Activated naive CD8-positive, alpha-beta T cell treated with anti-CD3 and anti-CD28 coated beads for 36 hours (primary cell): Measurements from ENCODE around the gene HTR2B. TPM values are rescaled to one million over a fixed set of nuclear protein-coding genes. Genes with fewer than 3 reads are reported as not detected.
"Not testable (repeated sequence)": the region's sequence is repeated elsewhere in the genome, so short reads cannot be mapped to it uniquely, and the experiment has no call there.

Experiments used
- DNase-seq: peaks from one replicate; pipeline ENCODE4 v3.0.0; 2021
- H3K27ac Mint-ChIP-seq: one replicate; pipeline ENCODE4 v1.8.0; 2022; ENCODE audit warnings: mild to moderate bottlenecking, moderate library complexity, mixed read lengths
- H3K27me3 Mint-ChIP-seq: one replicate; pipeline ENCODE4 v1.8.0; 2022; ENCODE audit warnings: mild to moderate bottlenecking, mixed read lengths
- H3K36me3 Mint-ChIP-seq: one replicate; pipeline ENCODE4 v1.8.0; 2021; ENCODE audit warnings: mild to moderate bottlenecking, mixed read lengths
- H3K4me1 Mint-ChIP-seq: one replicate; pipeline ENCODE4 v1.8.0; 2021; ENCODE audit warnings: mixed read lengths
- H3K4me3 Mint-ChIP-seq: one replicate; pipeline ENCODE4 v1.8.0; 2022; ENCODE audit warnings: mild to moderate bottlenecking, moderate library complexity, mixed read lengths
- H3K9me3 Mint-ChIP-seq: one replicate; pipeline ENCODE4 v1.8.0; 2022; ENCODE audit warnings: mixed read lengths
- total RNA-seq, 2 experiments: library from RNA; stranded (reverse); gene quantifications; one replicate each; pipeline ENCODE4 v1.2.3, GENCODE V29; 2021

HTR2B gene
- total RNA-seq, 2 experiments from 2014 or later: not detected

GRCh38 chr2:231118614-231118942 is 6.3 kb downstream of the HTR2B start:
- no peak overlapping the region for H3K27ac Mint-ChIP-seq

DNA sequence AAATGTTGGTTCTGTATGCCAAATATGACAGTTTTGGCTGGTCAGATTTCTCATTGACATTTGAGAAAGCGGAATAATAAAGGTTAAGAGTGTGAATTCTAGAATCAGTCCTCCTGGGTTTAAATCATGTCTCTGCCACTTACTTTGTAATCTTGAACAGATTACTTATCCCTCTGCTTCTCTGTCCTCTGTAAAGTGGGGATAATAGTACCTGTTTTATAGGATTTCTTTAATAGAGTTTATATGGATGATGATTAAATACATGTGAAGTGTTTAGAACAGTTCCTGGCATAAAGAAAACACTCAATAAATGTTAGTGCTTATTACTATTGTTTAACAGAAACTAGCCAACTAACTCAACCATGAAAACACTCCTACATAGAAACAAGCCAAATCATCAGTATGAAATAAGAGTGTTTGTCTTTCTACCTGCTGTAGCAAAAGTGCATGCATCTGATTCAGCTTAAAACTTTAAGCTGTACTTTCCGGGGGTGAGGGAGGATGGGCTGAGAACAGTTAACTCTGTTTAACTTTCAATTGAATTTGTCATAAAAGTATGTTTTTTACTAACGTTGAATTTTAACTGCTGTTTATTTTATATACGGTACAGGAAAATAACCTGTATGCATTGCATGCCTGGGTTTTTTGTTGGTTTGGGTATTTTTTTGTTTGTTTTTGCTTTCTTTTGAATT is 6.8 kb downstream of the HTR2B start:
- H3K4me1 Mint-ChIP-seq: peaks cover under 1% of the 10 kb centered on the region
- no peaks in the 10 kb centered on the region for H3K9me3 Mint-ChIP-seq
- H3K36me3 Mint-ChIP-seq: peaks cover 10% of the 10 kb centered on the region
- H3K4me3 Mint-ChIP-seq: no peak overlapping the region
- DNase-seq: no peak
- H3K27ac Mint-ChIP-seq: no peak overlapping the region
- H3K27me3 Mint-ChIP-seq: no peaks in the 10 kb centered on the region

More at GRCh38 chr2:231118614-231118942, 6.3 kb downstream of the HTR2B start:
- peaks cover 10% of the 10 kb centered on the region for H3K36me3 Mint-ChIP-seq
- H3K4me1 Mint-ChIP-seq: peaks cover 5% of the 10 kb centered on the region
- H3K27me3 Mint-ChIP-seq: no peaks in the 10 kb centered on the region
- H3K9me3 Mint-ChIP-seq: no peaks in the 10 kb centered on the region
- H3K4me3 Mint-ChIP-seq: no peak overlapping the region
- DNase-seq: no peak

- Mint-ChIP-seq H3K27me3 (no peaks in the 10 kb centered on the region), H3K36me3 (peaks cover 11% of the 10 kb centered on the region), H3K4me1 (no peaks in the 10 kb centered on the region), H3K4me3 (no peak overlapping the region), H3K27ac (no peak overlapping the region), H3K9me3 (no peaks in the 10 kb centered on the region)
- no peak for DNase-seq
These were observed 7.7 kb downstream of the HTR2B start for GRCh38 chr2:231117148-231117547.

GRCh38 chr2:231115651-231116050 is 9.2 kb downstream of the HTR2B start:
- no peaks in the 10 kb centered on the region for H3K27me3 Mint-ChIP-seq
- H3K4me1 Mint-ChIP-seq: no peaks in the 10 kb centered on the region
- DNase-seq: no peak
- no peaks in the 10 kb centered on the region for H3K9me3 Mint-ChIP-seq
- peaks cover 21% of the 10 kb centered on the region for H3K36me3 Mint-ChIP-seq
- no peak overlapping the region for H3K27ac Mint-ChIP-seq
- no peak overlapping the region for H3K4me3 Mint-ChIP-seq

DNA sequence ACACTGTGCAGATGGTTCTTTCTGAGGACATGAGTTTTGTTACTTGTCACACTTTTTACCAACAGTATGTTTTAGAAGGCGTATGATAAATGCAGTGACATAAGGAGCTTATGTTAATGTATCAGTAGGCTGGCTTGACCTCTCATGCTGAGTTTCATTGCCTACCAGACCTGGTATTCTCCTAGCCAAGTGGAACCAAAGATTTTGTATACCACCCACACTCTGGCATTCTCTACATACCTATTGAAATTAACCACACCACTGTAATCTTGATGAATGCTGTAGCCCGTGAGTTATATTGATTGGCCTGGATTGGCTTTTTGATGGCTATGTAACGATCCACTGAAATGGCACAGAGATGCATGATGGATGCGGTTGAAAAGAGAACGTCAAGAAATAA is 11.4 kb downstream of the HTR2B start:
- H3K36me3 Mint-ChIP-seq: peaks cover 28% of the 10 kb centered on the region
- no peak overlapping the region for H3K27ac Mint-ChIP-seq
- no peak overlapping the region for H3K4me3 Mint-ChIP-seq
- no peaks in the 10 kb centered on the region for H3K27me3 Mint-ChIP-seq
- no peak for DNase-seq
- H3K4me1 Mint-ChIP-seq: no peaks in the 10 kb centered on the region
- H3K9me3 Mint-ChIP-seq: no peaks in the 10 kb centered on the region

DNA sequence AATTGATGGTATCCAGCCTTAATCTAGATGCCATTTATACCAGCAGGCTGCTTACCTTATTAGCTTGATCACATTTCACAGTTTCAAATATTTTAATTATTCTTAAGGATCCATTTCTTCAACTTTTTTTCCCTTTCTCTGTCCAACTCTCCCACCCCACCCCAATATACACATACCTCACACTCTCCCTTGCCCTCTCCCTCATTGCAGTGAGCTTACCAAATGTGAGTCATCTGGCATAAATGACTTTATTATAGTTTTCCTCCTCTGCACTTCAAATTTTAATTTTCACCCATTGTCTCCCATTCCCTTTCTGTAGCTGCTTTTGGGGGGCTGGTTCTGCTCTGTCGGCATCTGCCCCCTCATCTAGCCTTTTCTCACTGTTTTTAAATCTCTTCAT is 12.9 kb downstream of the HTR2B start:
- no peaks in the 10 kb centered on the region for H3K4me1 Mint-ChIP-seq
- DNase-seq: no peak

DNA sequence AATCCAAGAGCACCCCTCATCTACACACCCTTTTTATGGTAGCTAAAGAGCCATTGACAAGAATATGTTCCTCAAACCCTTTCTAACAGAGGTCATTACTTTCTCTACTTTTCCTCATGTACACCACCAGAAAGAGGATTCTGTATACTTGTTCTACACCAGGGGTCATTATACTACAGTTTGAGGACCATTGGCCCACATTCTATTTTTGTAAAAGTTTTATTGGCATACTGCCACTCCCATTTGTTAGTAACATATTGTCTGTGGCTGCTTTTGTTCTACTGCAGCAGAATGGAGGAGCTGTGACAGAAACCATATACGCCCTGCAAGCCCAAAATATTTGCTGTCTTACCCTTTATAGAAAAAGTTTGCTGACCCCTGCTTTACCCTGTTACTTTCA is 14.3 kb downstream of the HTR2B start:
- Mint-ChIP-seq H3K27ac (no peak overlapping the region), H3K4me1 (no peaks in the 10 kb centered on the region), H3K27me3 (no peaks in the 10 kb centered on the region), H3K9me3 (no peaks in the 10 kb centered on the region), H3K4me3 (no peak overlapping the region), H3K36me3 (peaks cover 37% of the 10 kb centered on the region)
- DNase-seq: no peak

More for the DNA sequence above, 12.9 kb downstream of the HTR2B start:
- H3K4me3 Mint-ChIP-seq: no peak overlapping the region
- H3K27me3 Mint-ChIP-seq: no peaks in the 10 kb centered on the region
- H3K9me3 Mint-ChIP-seq: no peaks in the 10 kb centered on the region
- no peak overlapping the region for H3K27ac Mint-ChIP-seq
- H3K36me3 Mint-ChIP-seq: peaks cover 34% of the 10 kb centered on the region

DNA sequence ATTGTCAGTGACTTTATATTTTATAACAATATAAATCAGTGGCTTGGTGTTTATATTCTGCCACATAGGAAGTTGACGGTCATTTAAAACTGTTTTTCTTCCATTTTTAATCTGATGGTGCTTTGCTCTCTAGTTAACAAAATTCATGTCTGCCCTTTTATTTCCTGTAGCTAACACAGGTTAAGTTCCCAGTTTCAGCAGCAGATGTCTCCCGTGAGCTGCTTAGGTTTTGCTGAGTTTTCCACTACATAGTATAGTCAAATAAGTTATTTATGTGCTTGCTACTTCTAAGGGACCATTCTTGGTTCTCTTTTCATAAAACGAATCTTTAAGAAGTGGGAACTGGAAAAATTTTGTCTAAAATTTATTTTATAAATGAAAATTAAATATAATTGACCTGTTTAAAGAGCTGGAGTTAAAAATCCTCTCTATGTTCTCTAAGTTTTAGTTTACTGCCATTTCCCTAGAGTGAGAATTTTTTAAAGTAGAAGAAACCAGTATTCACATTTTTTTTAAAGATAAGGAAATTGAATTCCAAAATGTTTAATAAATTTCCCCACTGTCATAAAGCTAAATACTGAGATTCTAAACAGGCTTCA is 20.6 kb downstream of the HTR2B start:
- Mint-ChIP-seq H3K9me3 (peaks cover 9% of the 10 kb centered on the region), H3K4me1 (peaks cover 9% of the 10 kb centered on the region), H3K36me3 (peaks cover 38% of the 10 kb centered on the region)

GRCh38 chr2:231102772-231103171 is 22.1 kb downstream of the HTR2B start:
- Mint-ChIP-seq H3K36me3 (peaks cover 42% of the 10 kb centered on the region), H3K9me3 (peaks cover 17% of the 10 kb centered on the region), H3K4me3 (no peak overlapping the region), H3K27me3 (no peaks in the 10 kb centered on the region), H3K4me1 (peaks cover 9% of the 10 kb centered on the region), H3K27ac (no peak overlapping the region)
- no peak for DNase-seq

More for the DNA sequence above, 20.6 kb downstream of the HTR2B start:
- no peak overlapping the region for H3K4me3 Mint-ChIP-seq
- DNase-seq: peak; percentile 24
- H3K27ac Mint-ChIP-seq: no peak overlapping the region
- no peaks in the 10 kb centered on the region for H3K27me3 Mint-ChIP-seq

- Mint-ChIP-seq H3K9me3 (peaks cover 25% of the 10 kb centered on the region), H3K27ac (no peak overlapping the region), H3K4me1 (peaks cover 9% of the 10 kb centered on the region), H3K27me3 (no peaks in the 10 kb centered on the region), H3K36me3 (peaks cover 55% of the 10 kb centered on the region), H3K4me3 (no peak overlapping the region)
- DNase-seq: no peak
These were observed 23.9 kb downstream of the HTR2B start for GRCh38 chr2:231100990-231101389.

- H3K4me1 Mint-ChIP-seq, DNase-seq, H3K27me3 Mint-ChIP-seq, H3K27ac Mint-ChIP-seq, H3K4me3 Mint-ChIP-seq: not testable (repeated sequence)
- Mint-ChIP-seq H3K36me3 (peaks cover 60% of the 10 kb centered on the region), H3K9me3 (peaks cover 25% of the 10 kb centered on the region)
These were observed 24.5 kb downstream of the HTR2B start for GRCh38 chr2:231100321-231100720.

- Mint-ChIP-seq H3K4me3 (no peak overlapping the region), H3K9me3 (peaks cover 25% of the 10 kb centered on the region), H3K36me3 (peaks cover 64% of the 10 kb centered on the region), H3K27ac (no peak overlapping the region), H3K27me3 (no peaks in the 10 kb centered on the region), H3K4me1 (peaks cover 9% of the 10 kb centered on the region)
- DNase-seq: no peak
These were observed 24.9 kb downstream of the HTR2B start for GRCh38 chr2:231099918-231100317.

GRCh38 chr2:231094736-231095346 is 30.0 kb downstream of the HTR2B start:
- DNase-seq: no peak
- no peaks in the 10 kb centered on the region for H3K4me1 Mint-ChIP-seq
- no peak overlapping the region for H3K27ac Mint-ChIP-seq
- no peaks in the 10 kb centered on the region for H3K27me3 Mint-ChIP-seq
- no peak overlapping the region for H3K4me3 Mint-ChIP-seq
- H3K9me3 Mint-ChIP-seq: peaks cover 24% of the 10 kb centered on the region
- H3K36me3 Mint-ChIP-seq: peaks cover 89% of the 10 kb centered on the region

- H3K36me3 Mint-ChIP-seq: peaks cover 82% of the 10 kb centered on the region
- no peaks in the 10 kb centered on the region for H3K27me3 Mint-ChIP-seq
- no peak overlapping the region for H3K4me3 Mint-ChIP-seq
- no peaks in the 10 kb centered on the region for H3K4me1 Mint-ChIP-seq
- H3K9me3 Mint-ChIP-seq: peaks cover 20% of the 10 kb centered on the region
- H3K27ac Mint-ChIP-seq: no peak overlapping the region
- no peak for DNase-seq
These were observed 30.9 kb downstream of the HTR2B start for GRCh38 chr2:231093933-231094332.

- Mint-ChIP-seq H3K4me3 (no peak overlapping the region), H3K4me1 (no peaks in the 10 kb centered on the region), H3K9me3 (no peaks in the 10 kb centered on the region), H3K36me3 (peaks cover 45% of the 10 kb centered on the region), H3K27me3 (no peaks in the 10 kb centered on the region), H3K27ac (no peak overlapping the region)
- DNase-seq: no peak
These were observed 36.1 kb downstream of the HTR2B start for GRCh38 chr2:231088754-231089153.

DNA sequence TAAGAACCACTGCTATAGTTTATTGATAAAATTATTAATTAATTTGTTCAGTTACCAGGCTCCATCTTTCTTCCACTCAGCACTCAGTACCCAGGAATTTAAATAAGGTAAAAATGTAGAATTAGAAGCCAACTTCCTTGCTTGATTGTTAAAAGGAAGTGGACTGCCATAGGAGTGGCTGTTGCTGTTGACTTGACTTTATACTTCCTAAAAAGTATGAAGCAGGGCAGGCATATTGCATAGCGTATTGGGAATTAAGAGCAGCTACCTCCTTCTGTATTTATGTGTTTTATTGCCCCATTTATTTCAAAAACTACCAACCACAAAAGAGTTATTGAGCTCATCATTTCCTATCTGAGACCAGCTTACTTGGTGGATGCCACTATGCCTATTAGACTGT is 40.3 kb downstream of the HTR2B start:
- no peak for DNase-seq

More for the DNA sequence above, 40.3 kb downstream of the HTR2B start:
- no peaks in the 10 kb centered on the region for H3K4me1 Mint-ChIP-seq
- no peaks in the 10 kb centered on the region for H3K9me3 Mint-ChIP-seq
- no peak overlapping the region for H3K4me3 Mint-ChIP-seq
- H3K27me3 Mint-ChIP-seq: no peaks in the 10 kb centered on the region
- H3K27ac Mint-ChIP-seq: no peak overlapping the region
- peaks cover 30% of the 10 kb centered on the region for H3K36me3 Mint-ChIP-seq
